Suprapubic skin (tissue), 4 donors: ENCODE measurements around the gene MAP3K15.

Experiments used
- CTCF ChIP-seq, 2 donors: fragments of 200-600 bp in 1 of 2; fragments of 450-650 bp in 1 of 2; sonication (generic) in 1 of 2; IDR thresholded peaks; one replicate each; pipeline ENCODE4 v1.5.1; 2016 to 2019; ENCODE audit warnings: antibody characterized with exemption in 2 of 2, mild to moderate bottlenecking in 1 of 2, moderate library complexity in 1 of 2
- POLR2A ChIP-seq, 2 donors: fragments of 450-650 bp; IDR thresholded peaks; one replicate each; pipeline ENCODE4 v1.6.1; 2017; ENCODE audit warnings: antibody characterized with exemption in 2 of 2, mild to moderate bottlenecking in 2 of 2, moderate library complexity in 2 of 2
- POLR2AphosphoS5 ChIP-seq, 3 donors: sonication (generic); formaldehyde crosslinking; IDR thresholded peaks; one replicate each; pipeline ENCODE4 v1.6.1; 2017; ENCODE audit warnings: antibody characterized with exemption in 3 of 3

DNA sequence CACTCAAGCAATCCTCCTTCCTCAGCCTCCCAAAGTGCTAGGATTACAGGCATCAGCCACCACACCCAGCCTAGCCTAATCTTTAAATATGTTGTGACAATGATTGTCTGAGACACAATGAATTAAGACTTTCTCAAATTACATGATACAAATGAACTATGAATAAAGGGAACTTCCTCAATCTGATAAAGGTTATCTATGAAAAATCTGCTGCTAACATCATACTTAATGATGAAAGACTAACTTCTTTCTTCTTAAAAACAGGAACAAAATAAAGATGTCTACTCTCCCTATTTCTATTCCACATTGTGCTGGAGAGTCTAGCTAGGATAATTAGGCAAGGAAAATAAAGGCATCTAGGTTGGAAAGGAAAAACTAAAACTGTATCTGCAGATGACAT is 111.6 kb downstream of the MAP3K15 start:
- TF ChIP-seq POLR2AphosphoS5 (IDR thresholded peaks at IDR 0.05) (no peak), CTCF (IDR thresholded peaks at IDR 0.05) (no peak), POLR2A (IDR thresholded peaks at IDR 0.05) (no peak)
